PFSK-1 (cell line): ENCODE data around the gene GPR42.

Experiments
- REST ChIP-seq, 2 experiments: IDR thresholded peaks; 2 replicates each; pipeline versions ENCODE4 v1.6.1 to v1.8.0; 2011 to 2012; ENCODE audit warnings: low read depth in 2 of 2, low read length in 2 of 2, control low read depth in 1 of 2, inconsistent platforms in 1 of 2, mild to moderate bottlenecking in 1 of 2, moderate library complexity in 1 of 2; ENCODE audit not compliant: insufficient read depth in 1 of 2
- TAF1 ChIP-seq: IDR thresholded peaks from 2 replicates; pipeline ENCODE4 v1.6.1; 2012; ENCODE audit warnings: low read length, control low read depth, borderline replicate concordance; ENCODE audit not compliant: insufficient read depth

GRCh38 chr19:35375505-35376307, 4.8 kb downstream of the GPR42 start:
- TF ChIP-seq REST (IDR thresholded peaks at IDR 0.05; ENCODE audit: insufficient read depth in 1 of 2, low read depth in 2 of 2, low read length in 2 of 2) = no peak
- no peak for TF ChIP-seq TAF1
